Inflammatory macrophage (primary cell): ENCODE measurements around the gene OPHN1.
"Not testable (repeated sequence)": the region's sequence is repeated elsewhere in the genome, so short reads cannot be mapped to it uniquely, and the experiment has no call there.

Source experiments
- DNase-seq, 2 donors: peaks; one replicate each; pipeline ENCODE4 v3.0.0-alpha.2; 2020 to 2022

Gene OPHN1

GRCh38 chrX:68146054-68146453, 287.2 kb downstream of the OPHN1 start:
- DNase-seq = peak; percentile 17 to 24

- DNase-seq = no peak
Observed at GRCh38 chrX:68139791-68140190, 293.5 kb downstream of the OPHN1 start.

GRCh38 chrX:68133181-68133580, 300.1 kb downstream of the OPHN1 start:
- no peak for DNase-seq

- no peak for DNase-seq
Observed at GRCh38 chrX:68132749-68133148, 300.5 kb downstream of the OPHN1 start.

- DNase-seq = no peak
Observed at GRCh38 chrX:68121835-68122234, 311.5 kb downstream of the OPHN1 start.

GRCh38 chrX:68121371-68121770, 311.9 kb downstream of the OPHN1 start:
- no peak for DNase-seq

DNA sequence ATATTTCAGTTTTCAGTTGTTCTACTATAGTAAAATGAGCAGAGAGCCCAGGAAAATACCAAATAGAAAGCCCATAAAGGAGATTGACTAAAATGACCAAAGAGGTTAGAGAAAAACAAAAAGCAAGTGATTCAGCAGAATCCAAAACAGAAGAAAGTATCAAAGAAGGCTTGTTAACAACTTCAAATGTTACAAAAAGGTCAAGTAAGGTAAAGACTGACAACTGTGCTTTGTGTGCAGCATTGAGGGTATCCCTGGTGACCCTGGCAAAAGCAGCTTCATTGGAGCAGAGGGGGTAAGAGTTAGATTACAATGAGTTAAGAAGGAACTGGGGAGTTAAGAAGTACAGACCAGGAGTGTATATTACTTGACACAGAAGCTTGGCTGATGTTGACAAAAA, 317.9 kb downstream of the OPHN1 start:
- no peak for DNase-seq

- peak; percentile 8 to 38 for DNase-seq
Observed at GRCh38 chrX:68114573-68115129, 318.6 kb downstream of the OPHN1 start.

DNA sequence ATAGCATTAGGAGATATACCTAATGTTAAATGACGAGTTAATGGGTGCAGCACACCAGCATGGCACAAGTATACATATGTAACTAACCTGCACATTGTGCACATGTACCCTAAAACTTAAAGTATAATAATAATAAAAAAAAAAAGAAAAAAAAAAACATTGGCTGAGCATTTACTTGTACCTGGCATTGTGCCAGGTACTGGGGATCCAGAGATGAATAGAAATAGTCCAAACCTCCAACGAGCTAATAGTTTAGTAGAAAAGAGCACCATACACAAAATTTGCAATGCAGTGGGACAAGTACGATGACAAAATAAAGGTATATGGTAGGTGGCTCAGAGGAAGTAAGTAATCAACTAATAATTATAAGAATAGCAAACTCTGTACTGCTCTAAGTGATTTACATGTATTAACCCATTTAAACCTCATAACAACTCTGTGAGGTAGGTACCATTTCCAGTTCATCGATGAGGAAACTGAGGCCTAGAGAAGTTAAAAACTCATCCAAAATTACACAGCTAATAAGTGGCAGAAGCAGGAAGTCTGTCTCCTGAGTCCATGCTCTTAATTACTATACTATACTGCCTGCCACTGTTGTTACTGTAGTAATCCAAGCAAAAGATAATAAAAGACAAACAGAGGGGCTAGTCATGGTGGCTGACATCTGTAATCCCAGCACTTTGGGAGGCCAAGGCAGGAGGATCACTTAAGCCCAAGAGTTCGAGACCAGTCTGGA, 319.3 kb downstream of the OPHN1 start:
- no peak for DNase-seq

DNA sequence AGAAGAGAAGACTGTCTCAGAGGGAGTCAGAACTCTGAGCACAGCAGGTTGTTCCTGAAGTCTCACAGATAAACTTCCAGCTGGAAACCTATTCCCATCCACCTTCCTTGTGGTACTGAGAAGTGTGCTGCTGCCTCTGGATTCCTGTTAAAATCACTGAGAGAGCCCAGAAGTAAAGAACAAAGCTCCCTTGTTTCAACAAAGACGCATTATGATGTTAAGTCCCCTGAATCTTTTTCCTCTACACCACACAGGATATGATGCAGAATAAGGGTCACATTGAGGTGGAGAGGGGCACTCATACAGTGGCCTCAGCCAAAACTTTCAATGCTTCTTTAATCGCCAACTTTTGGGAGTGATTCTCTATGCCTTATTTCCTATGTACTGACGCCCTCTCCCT, 321.0 kb downstream of the OPHN1 start:
- DNase-seq = no peak

GRCh38 chrX:68109162-68109561, 324.1 kb downstream of the OPHN1 start:
- no peak for DNase-seq

GRCh38 chrX:68098431-68098830, 334.9 kb downstream of the OPHN1 start:
- DNase-seq = no peak

DNA sequence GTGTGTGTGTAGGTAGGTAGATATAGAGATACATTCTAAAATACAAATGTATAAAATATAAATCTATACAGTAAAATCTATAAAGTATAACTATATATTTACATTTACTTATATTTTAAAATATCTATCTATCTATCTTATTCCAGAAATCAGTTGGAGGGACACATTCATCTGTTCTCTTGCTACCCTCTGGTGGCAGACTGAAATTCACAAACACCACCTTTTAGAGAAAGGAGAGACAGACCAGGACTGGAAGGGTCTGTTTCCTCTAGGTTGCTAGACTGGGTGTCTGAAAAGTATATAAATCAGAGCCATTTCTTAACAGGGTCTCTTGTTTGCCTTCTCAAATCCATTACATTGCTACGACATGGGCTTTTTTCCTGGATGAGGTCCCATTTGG, 343.0 kb downstream of the OPHN1 start:
- DNase-seq = peak in 1 of 2 donors; percentile 1

DNA sequence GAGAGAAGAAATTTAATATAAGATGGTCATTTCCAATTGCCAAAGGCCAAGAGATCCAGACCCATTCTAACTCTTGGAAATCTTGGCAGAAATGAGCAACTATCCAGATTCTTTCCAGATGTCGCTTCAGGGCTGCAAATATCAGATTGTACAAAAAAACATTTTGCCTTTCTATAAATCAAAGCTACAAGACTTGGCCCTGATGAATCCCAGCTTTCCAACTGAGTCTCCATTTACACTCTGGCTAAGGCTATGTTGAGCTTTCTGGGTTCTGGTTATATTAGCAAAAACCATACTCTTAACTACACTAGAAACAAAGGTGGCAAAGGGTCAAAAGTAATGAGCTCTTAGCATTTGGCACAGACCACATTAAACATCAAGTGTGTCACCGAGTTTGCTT, 345.8 kb downstream of the OPHN1 start:
- DNase-seq = no peak

DNA sequence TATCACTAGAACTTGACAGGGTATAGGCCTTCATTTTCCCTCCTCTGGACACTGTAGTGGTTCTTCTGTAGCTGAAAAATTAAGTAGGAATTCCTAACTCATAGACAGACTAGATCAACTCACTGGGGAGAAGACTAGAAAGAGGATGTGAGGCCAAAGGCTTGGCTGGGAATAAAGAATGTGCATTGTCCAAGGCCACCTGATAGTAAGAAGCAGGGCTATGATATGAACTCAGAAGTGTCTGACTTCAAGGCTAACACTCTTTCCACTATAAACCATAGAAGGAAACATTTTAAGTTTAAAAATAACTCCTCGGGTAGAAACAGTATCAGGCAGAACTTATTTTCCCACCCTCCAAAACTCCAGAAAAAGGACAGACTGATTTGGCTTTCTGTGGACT, 346.6 kb downstream of the OPHN1 start:
- DNase-seq = no peak

DNA sequence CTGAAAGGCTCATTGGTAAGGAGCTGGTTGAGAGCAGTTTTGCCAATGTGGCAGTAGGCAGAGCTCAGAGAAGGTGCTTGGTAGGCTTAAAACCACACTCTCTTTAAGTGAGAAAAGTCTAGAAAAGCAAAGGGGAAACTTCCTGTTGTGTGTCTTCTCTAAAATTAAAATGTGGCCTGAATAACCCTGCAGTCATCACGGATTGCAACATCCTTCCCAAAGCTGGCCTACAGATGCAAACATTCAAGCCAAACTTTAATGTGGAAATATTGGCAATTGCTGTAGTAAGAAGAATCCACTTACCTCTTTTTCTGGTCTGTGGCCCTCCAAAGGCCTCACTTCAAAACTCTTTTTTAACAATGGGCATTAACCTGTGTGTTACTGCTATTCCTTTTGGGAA, 348.5 kb downstream of the OPHN1 start:
- peak; percentile 52 to 54 for DNase-seq

GRCh38 chrX:68083510-68083909, 349.8 kb downstream of the OPHN1 start:
- no peak for DNase-seq

GRCh38 chrX:68079961-68080360, 353.3 kb downstream of the OPHN1 start:
- no peak for DNase-seq

GRCh38 chrX:68078801-68079200, 354.5 kb downstream of the OPHN1 start:
- not testable (repeated sequence) for DNase-seq

DNA sequence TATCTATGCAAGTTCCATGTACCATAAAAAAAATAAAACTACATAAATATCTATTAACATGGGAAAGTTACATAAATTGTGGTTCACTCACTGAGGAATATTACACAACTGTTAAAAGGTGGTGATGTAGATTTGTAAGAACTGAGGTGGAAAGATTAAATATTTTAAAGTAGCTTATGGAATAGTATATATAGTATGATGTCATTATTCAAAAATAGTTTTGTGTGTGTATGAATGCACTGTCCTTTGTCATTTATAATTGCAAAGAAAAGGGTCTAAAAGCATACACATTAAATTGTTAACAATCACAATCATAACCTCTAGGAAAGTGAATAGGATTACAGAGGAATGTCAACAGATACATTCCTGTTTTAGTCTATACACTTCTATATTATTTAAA, 355.9 kb downstream of the OPHN1 start:
- DNase-seq = no peak

DNA sequence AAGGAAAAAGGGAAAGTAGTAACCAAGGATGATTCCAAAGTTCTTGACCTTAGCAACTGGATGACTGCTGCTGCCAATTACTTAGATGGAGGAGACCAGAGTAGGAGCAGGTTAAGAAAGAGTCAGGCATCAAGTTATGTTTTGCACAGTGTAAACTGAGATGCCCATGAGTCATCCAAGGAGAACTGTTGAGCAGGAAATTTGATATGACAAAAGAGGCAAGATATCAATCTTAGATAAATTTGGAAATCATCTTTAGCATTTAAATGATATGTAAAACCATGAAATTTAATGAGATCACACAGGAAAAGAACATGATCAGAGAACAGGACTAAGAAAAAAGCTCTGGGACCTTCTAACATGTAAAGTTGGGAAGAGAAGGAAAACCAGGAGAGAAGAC, 361.3 kb downstream of the OPHN1 start:
- no peak for DNase-seq

DNA sequence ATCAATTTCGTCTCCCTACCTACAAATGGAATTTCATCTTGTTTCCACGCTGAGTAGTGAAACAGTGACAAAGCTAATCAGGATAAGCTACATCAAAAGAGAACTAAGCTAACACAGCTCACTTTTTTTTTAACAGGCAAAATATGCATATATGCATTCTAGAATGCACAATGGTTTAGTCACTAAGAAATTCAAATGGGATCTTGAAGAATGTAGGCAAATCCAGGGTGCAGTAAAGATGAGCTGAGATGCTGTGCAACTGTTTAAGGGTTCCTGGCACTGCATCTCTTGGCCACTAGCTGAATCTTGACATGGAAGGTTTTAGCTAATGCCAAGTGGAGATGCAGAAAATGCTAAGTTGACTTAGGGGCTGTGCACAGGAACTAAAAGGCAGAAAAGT, 363.2 kb downstream of the OPHN1 start:
- not testable (repeated sequence) for DNase-seq

DNA sequence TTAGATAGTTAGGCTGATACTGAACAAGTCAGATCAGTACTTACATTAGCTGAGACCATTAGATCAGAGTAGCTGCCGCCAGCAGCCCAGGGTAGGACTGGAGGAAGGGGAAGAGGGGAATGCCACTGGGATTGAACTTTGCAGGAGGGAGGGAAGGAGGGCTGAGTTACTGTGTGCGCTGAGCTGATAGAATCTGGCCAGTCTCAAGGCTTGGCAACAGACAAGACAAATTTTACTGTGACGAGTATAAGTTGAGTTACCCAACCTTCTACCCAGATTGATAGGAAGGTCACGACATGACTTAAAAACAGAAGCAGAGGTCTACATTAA, 372.1 kb downstream of the OPHN1 start:
- DNase-seq = no peak

DNA sequence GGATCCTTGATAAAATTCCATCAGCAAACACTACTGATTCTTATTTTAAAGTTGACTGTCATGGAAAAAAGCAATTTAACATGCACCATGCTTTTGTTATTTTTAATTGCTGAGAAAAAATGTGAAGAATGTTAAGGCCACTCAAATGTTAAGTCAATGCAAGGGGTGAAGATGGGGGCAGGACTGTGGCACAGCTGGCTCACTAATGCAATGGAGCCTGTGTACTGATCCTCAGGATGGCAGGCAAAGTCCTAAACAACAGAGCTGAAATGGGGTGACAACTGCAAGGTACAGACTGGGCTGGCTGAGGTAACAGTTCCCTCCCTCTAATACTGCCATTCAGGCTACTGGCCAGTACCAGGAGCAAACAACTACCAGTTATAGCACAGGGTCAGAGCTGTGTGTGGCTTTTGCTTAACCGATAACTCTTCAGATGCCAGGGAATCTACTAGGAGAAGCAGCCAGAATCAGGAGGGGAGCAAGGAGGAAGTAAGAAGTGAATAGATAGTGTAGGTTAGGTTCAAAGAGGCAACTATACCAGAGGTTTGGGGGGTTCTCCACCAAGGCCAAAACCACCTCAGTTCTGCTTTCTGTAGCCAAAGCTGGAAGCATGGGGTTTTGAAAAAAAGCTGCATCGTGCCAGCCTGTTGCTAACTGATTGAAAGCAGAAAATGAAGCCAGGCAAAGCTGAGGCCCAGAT, 372.6 kb downstream of the OPHN1 start:
- no peak for DNase-seq
